HL-60 (cell line): ENCODE results near the gene FLOT2.

Experiments
- CTCF ChIP-seq: IDR thresholded peaks from one replicate; pipeline ENCODE4 v1.5.1; 2011; ENCODE audit warnings: low read length, control low read depth, inconsistent platforms; ENCODE audit not compliant: insufficient read depth
- POLR2AphosphoS5 ChIP-seq: IDR thresholded peaks from 2 replicates; pipeline ENCODE4 v1.6.1; 2012; ENCODE audit warnings: low read depth
- REST ChIP-seq: IDR thresholded peaks from 2 replicates; pipeline ENCODE4 v1.6.1; 2012; ENCODE audit warnings: low read depth; ENCODE audit not compliant: insufficient replicate concordance
- SPI1 ChIP-seq: IDR thresholded peaks from 2 replicates; pipeline ENCODE4 v1.6.1; 2012; ENCODE audit warnings: low read depth, mild to moderate bottlenecking, borderline replicate concordance

- TF ChIP-seq POLR2AphosphoS5 (no peak), CTCF (no peak), REST (no peak), SPI1 (no peak)
Measured at GRCh38 chr17:28885951-28886350, 11.6 kb downstream of the FLOT2 start.
